ENCODE measurements around the gene PLAU.

GRCh38 chr10:73953665-73954064 lies 42.7 kb downstream of the PLAU start:
- TF ChIP-seq CTCF (conservative IDR thresholded peaks at IDR 0.05; ENCODE audit: low read depth, low read length), result no peak
- TF ChIP-seq EZH2phosphoT487 (IDR thresholded peaks at IDR 0.05; ENCODE audit: borderline replicate concordance, low read length), result no peak
